OCI-LY3 (cell line): ENCODE results near the gene SPEM2.

ENCODE experiments used
- CTCF ChIP-seq: fragments of 200-600, 300-600 bp; sonication (generic); IDR thresholded peaks from 2 replicates; pipeline ENCODE4 v1.5.1; 2014; ENCODE audit warnings: antibody characterized with exemption, low read length, low read depth
- EZH2phosphoT487 ChIP-seq: fragments of 200-600 bp; shearing (Covaris generic); IDR thresholded peaks from 2 replicates; pipeline ENCODE4 v1.6.1; 2018; ENCODE audit warnings: antibody characterized with exemption, mixed run types, low read depth

GRCh38 chr17:7465597-7466275 lies 40.3 kb downstream of the SPEM2 start:
- no peak for TF ChIP-seq EZH2phosphoT487
- TF ChIP-seq CTCF: no peak
